ENCODE data around the gene ANXA5. TPM values are rescaled to one million over a fixed set of nuclear protein-coding genes. Genes with fewer than 3 reads are reported as not detected.

ANXA5 gene
- polyA plus RNA-seq, 1 of the 3 experiments (the other 2 are of a cell fraction): 379 TPM

DNA sequence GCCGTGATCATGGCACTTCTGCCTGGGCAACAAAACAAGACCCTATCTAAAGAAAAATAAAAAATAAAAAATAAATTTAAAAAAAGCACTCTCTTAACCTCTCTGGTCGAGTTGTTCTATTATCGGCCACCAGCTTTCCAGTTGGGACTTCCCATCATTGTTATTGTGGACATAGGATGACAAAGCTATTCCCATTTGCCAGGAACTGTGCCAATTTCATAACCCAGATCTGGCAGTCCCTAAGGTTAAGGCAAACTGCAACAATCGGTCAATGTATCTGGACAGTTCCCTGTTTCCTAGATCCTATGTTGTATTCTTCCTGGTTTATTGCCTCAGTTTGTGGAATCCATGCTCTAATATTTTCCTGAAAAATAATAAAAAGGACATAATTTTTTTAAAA lies 17.8 kb upstream of the ANXA5 start:
- Histone ChIP-seq H3K9me2 (no peaks in the 10 kb centered on the region), H3F3A (replicated peaks; ENCODE audit: insufficient read depth) (peaks cover 9% of the 10 kb centered on the region), H3K4me2 (no peak overlapping the region), H2AFZ (ENCODE audit: low read depth) (no peak overlapping the region), H3K9ac (no peak overlapping the region), H3K4me3 (ENCODE audit: low read depth in 2 of 2, low read length in 1 of 2) (no peak overlapping the region), H3K9me3 (no peaks in the 10 kb centered on the region), H3K79me2 (ENCODE audit: insufficient read depth) (no peaks in the 10 kb centered on the region), H3K4me1 (ENCODE audit: control insufficient read depth in 1 of 2, insufficient read depth in 2 of 2, low read depth in 1 of 2, low read length in 1 of 2) (peaks cover 4 to 16% of the 10 kb centered on the region in 2 experiments; a peak in 2 of 4 replicates), H3K27me3 (ENCODE audit: insufficient read depth) (no peaks in the 10 kb centered on the region), H4K20me1 (ENCODE audit: insufficient read depth) (no peaks in the 10 kb centered on the region), H3K27ac (ENCODE audit: low read depth in 2 of 2, low read length in 1 of 2) (no peak overlapping the region), H3K36me3 (replicated peaks in 1 of 2; ENCODE audit: control insufficient read depth in 1 of 2, insufficient read depth in 2 of 2, low read length in 1 of 2) (no peaks in the 10 kb centered on the region)
- no peak for DNase-seq
- TF ChIP-seq NRF1 (IDR thresholded peaks at IDR 0.05; ENCODE audit: low read depth, low read length): no peak
- TF ChIP-seq, protein P1, sequence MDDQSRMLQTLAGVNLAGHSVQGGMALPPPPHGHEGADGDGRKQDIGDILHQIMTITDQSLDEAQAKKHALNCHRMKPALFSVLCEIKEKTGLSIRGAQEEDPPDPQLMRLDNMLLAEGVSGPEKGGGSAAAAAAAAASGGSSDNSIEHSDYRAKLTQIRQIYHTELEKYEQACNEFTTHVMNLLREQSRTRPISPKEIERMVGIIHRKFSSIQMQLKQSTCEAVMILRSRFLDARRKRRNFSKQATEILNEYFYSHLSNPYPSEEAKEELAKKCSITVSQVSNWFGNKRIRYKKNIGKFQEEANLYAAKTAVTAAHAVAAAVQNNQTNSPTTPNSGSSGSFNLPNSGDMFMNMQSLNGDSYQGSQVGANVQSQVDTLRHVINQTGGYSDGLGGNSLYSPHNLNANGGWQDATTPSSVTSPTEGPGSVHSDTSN (IDR thresholded peaks at IDR 0.05): no peak
- no peak for TF ChIP-seq RFX5 (IDR thresholded peaks at IDR 0.05; ENCODE audit: low read length)
- no peak for TF ChIP-seq USF2 (IDR thresholded peaks at IDR 0.05; ENCODE audit: borderline replicate concordance, low read depth, low read length)
- TF ChIP-seq IRF3 (IDR thresholded peaks at IDR 0.05; ENCODE audit: low read depth, low read length): no peak
- TF ChIP-seq REST (IDR thresholded peaks at IDR 0.05; ENCODE audit: low read depth, low read length): no peak
- no peak for TF ChIP-seq JUND (IDR thresholded peaks at IDR 0.05)
- ChIA-PET POLR2A (no interaction called here), CTCF (interaction anchor here (0.7 to 2.1 kb wide), 3 partner anchors 11 to 344 kb away, joined by 3 to 6 read pairs (median 6); no protein-coding TSS in a partner anchor)
- WGBS (ENCODE audit: low lambda C conversion rate): 81% methylated on average over 4 of the region's 4 CpGs

- Histone ChIP-seq H4K20me1 (ENCODE audit: insufficient read depth) (no peaks in the 10 kb centered on the region), H3K9me3 (no peaks in the 10 kb centered on the region), H3K27ac (ENCODE audit: low read depth in 2 of 2, low read length in 1 of 2) (no peak overlapping the region), H3K4me1 (ENCODE audit: control insufficient read depth in 1 of 2, insufficient read depth in 2 of 2, low read depth in 1 of 2, low read length in 1 of 2) (peaks cover 4 to 16% of the 10 kb centered on the region in 2 experiments; a peak in 2 of 4 replicates), H3K27me3 (ENCODE audit: insufficient read depth) (no peaks in the 10 kb centered on the region), H3K4me3 (ENCODE audit: low read depth in 2 of 2, low read length in 1 of 2) (no peak overlapping the region), H2AFZ (ENCODE audit: low read depth) (no peak overlapping the region; the same call in 1 of the 2 replicates), H3K9me2 (no peaks in the 10 kb centered on the region), H3K9ac (no peak overlapping the region), H3K79me2 (ENCODE audit: insufficient read depth) (no peaks in the 10 kb centered on the region), H3F3A (replicated peaks; ENCODE audit: insufficient read depth) (peaks cover 9% of the 10 kb centered on the region), H3K36me3 (replicated peaks in 1 of 2; ENCODE audit: control insufficient read depth in 1 of 2, insufficient read depth in 2 of 2, low read length in 1 of 2) (no peaks in the 10 kb centered on the region), H3K4me2 (no peak overlapping the region)
- CTCF ChIA-PET: interaction anchor here (0.6 kb wide), 1 partner anchor 225 kb away, joined by 3 read pairs; no protein-coding TSS in a partner anchor
- no peak for DNase-seq
- 86% methylated on average over 4 of the region's 4 CpGs for WGBS (ENCODE audit: low lambda C conversion rate)
- POLR2A ChIA-PET: no interaction called here
- TF ChIP-seq RXRA (IDR thresholded peaks at IDR 0.05; ENCODE audit: borderline replicate concordance, low read depth) (no peak), RAD21 (IDR thresholded peaks at IDR 0.05; ENCODE audit: low read length) (no peak), MXI1 (IDR thresholded peaks at IDR 0.05; ENCODE audit: low read depth, low read length) (no peak), FOSL2 (IDR thresholded peaks at IDR 0.05; ENCODE audit: borderline replicate concordance, low read depth) (no peak), SIN3A (IDR thresholded peaks at IDR 0.05; ENCODE audit: borderline replicate concordance, low read depth, low read length) (no peak), NRF1 (IDR thresholded peaks at IDR 0.05; ENCODE audit: low read depth, low read length) (no peak), FOXJ3 (CRISPR knock-in tag; IDR thresholded peaks at IDR 0.05) (no peak), MAX (IDR thresholded peaks at IDR 0.05; ENCODE audit: low read depth) (no peak), EP300 (IDR thresholded peaks at IDR 0.05; ENCODE audit: borderline replicate concordance in 1 of 2, low read depth in 1 of 2, low read length in 1 of 2) (no peak), REST (IDR thresholded peaks at IDR 0.05; ENCODE audit: low read depth, low read length) (no peak), POLR2AphosphoS5 (IDR thresholded peaks at IDR 0.05; ENCODE audit: low read depth, low read length) (no peak)
These were observed 16.0 kb upstream of the ANXA5 start for GRCh38 chr4:121712783-121713182.
